Sciatic nerve (tissue), 2 donors: Measurements from ENCODE around the gene LHX6. TPM values are rescaled to one million over a fixed set of nuclear protein-coding genes. Genes with fewer than 3 reads are reported as not detected.
A peak's percentile ranks its signal among the peaks of the same experiment; 100 is the strongest.

Source experiments
- ATAC-seq: fragments of 200-7000 bp; cut with Tn5 transposase; one replicate; pipeline ENCODE4 v1.9.1; 2020; ENCODE audit warnings: mild to moderate bottlenecking, moderate library complexity
- DNase-seq: peaks from one replicate; pipeline ENCODE4 v3.0.0-alpha.2; 2020; ENCODE audit warnings: low spot score
- intact Hi-C: fragments of 100-400 bp; cut with DNase I; formaldehyde crosslinking; loops from one replicate; pipeline ENCODE4 v1.14.2; 2022
- total RNA-seq: library from RNA; stranded (reverse); fragmentation: NEBNext Ultra II Directional; extraction: Animal tissue kit (Norgen Biotek cat#: 25700); gene quantifications from one replicate; pipeline ENCODE4 v1.2.1, GENCODE V29; 2021
- donor health status: DM: no; HTN: no; CAD: no.
- donor health status: DM: no; HTN: no; CAD: no.

LHX6 gene
- total RNA-seq, 1 donor from 2014 or later: 11.5 TPM

- intact Hi-C loops: no loop called here
- ATAC-seq: no peak
Observed at GRCh38 chr9:122218071-122218934, 10.5 kb downstream of the LHX6 start.

GRCh38 chr9:122217640-122218039 lies 11.1 kb downstream of the LHX6 start:
- ATAC-seq: no peak
- intact Hi-C loops: no loop called here
- no peak for DNase-seq

More at GRCh38 chr9:122218071-122218934, 10.5 kb downstream of the LHX6 start:
- no peak for DNase-seq

GRCh38 chr9:122216798-122217418 lies 11.8 kb downstream of the LHX6 start:
- DNase-seq: peak; percentile 39
- no peak for ATAC-seq
- intact Hi-C loops: no loop called here

- intact Hi-C loops: no loop called here
- ATAC-seq (no peak), DNase-seq (peak; percentile 14)
Observed at GRCh38 chr9:122216138-122216797, 12.5 kb downstream of the LHX6 start.

GRCh38 chr9:122215663-122216062 lies 13.1 kb downstream of the LHX6 start:
- no peak for DNase-seq
- intact Hi-C loops: no loop called here
- ATAC-seq: no peak

GRCh38 chr9:122214507-122214906 lies 14.2 kb downstream of the LHX6 start:
- no peak for ATAC-seq
- intact Hi-C loops: no loop called here

GRCh38 chr9:122213589-122214413 lies 15.0 kb downstream of the LHX6 start:
- DNase-seq (no peak), ATAC-seq (no peak)
- intact Hi-C loops: no loop called here

More at GRCh38 chr9:122214507-122214906, 14.2 kb downstream of the LHX6 start:
- DNase-seq: no peak

GRCh38 chr9:122213102-122213588 lies 15.6 kb downstream of the LHX6 start:
- ATAC-seq: no peak
- DNase-seq: no peak
- intact Hi-C loops: no loop called here

- intact Hi-C loops: no loop called here
- DNase-seq: no peak
- no peak for ATAC-seq
Observed at GRCh38 chr9:122212473-122213004, 16.2 kb downstream of the LHX6 start.

GRCh38 chr9:122209451-122209850 lies 19.3 kb downstream of the LHX6 start:
- ATAC-seq (no peak), DNase-seq (no peak)
- intact Hi-C loops: no loop called here

- DNase-seq: no peak
- intact Hi-C loops: no loop called here
Observed at GRCh38 chr9:122207096-122207495, 21.7 kb downstream of the LHX6 start.

GRCh38 chr9:122206118-122207046 lies 22.4 kb downstream of the LHX6 start:
- intact Hi-C loops: no loop called here
- DNase-seq (no peak), ATAC-seq (peak; percentile 52)

More at GRCh38 chr9:122207096-122207495, 21.7 kb downstream of the LHX6 start:
- no peak for ATAC-seq

- DNase-seq (no peak), ATAC-seq (no peak)
- intact Hi-C loops: no loop called here
Observed at GRCh38 chr9:122205176-122205575, 23.6 kb downstream of the LHX6 start.

- no peak for DNase-seq
- ATAC-seq: no peak
- intact Hi-C loops: no loop called here
Observed at GRCh38 chr9:122204491-122204890, 24.3 kb downstream of the LHX6 start.

GRCh38 chr9:122204055-122204454 lies 24.7 kb downstream of the LHX6 start:
- DNase-seq: no peak
- intact Hi-C loops: no loop called here
- no peak for ATAC-seq

GRCh38 chr9:122202111-122202510 lies 26.6 kb downstream of the LHX6 start:
- ATAC-seq (no peak), DNase-seq (no peak)
- intact Hi-C loops: no loop called here

GRCh38 chr9:122201641-122202040 lies 27.1 kb downstream of the LHX6 start:
- ATAC-seq (no peak), DNase-seq (no peak)
- intact Hi-C loops: loop anchor here (2.0 kb wide), 1 partner anchor 73 kb away; no protein-coding TSS in a partner anchor
